GM23338 (cell line): ENCODE measurements around the gene IL12B. TPM values are rescaled to one million over a fixed set of nuclear protein-coding genes. Genes with fewer than 3 reads are reported as not detected.

Experiments
- ATAC-seq: fragments of 200-7000 bp; cut with Tn5 transposase; 3 replicates; pipeline ENCODE4 v1.9.1; 2020
- DNase-seq: peaks from one replicate; pipeline ENCODE4 v3.0.0-alpha.2; 2015; ENCODE audit warnings: low spot score
- H2AFZ ChIP-seq: fragments of 200-600 bp; sonication (generic); 2 replicates; pipeline ENCODE4 v1.8.0; 2016; ENCODE audit warnings: antibody characterized with exemption, mild to moderate bottlenecking, moderate library complexity
- H3F3A ChIP-seq: fragments of 200-600 bp; sonication (generic); replicated peaks from 2 replicates; pipeline ENCODE4 v1.8.0; 2017; ENCODE audit warnings: antibody characterized with exemption, mixed run types, low read depth
- H3K27ac ChIP-seq: fragments of 200-600 bp; sonication (generic); 2 replicates; pipeline ENCODE4 v1.6.1; 2016; ENCODE audit warnings: low read depth
- H3K27me3 ChIP-seq: fragments of 200-600 bp; sonication (generic); 2 replicates; pipeline ENCODE4 v1.8.0; 2016; ENCODE audit warnings: mild to moderate bottlenecking, mixed run types, moderate library complexity; ENCODE audit not compliant: insufficient read depth
- H3K36me3 ChIP-seq: fragments of 200-600 bp; sonication (generic); 2 replicates; pipeline ENCODE4 v1.8.0; 2016; ENCODE audit warnings: mild to moderate bottlenecking; ENCODE audit not compliant: insufficient read depth
- H3K4me1 ChIP-seq: fragments of 200-600 bp; sonication (generic); 2 replicates; pipeline ENCODE4 v1.8.0; 2016; ENCODE audit warnings: mild to moderate bottlenecking, moderate library complexity; ENCODE audit not compliant: insufficient read depth
- H3K4me2 ChIP-seq: fragments of 200-600 bp; sonication (generic); 2 replicates; pipeline ENCODE4 v1.7.1; 2017; ENCODE audit warnings: mixed run types
- H3K4me3 ChIP-seq: fragments of 200-600 bp; sonication (generic); 2 replicates; pipeline ENCODE4 v1.6.1; 2016; ENCODE audit warnings: mixed run types
- H3K79me2 ChIP-seq: fragments of 200-600 bp; sonication (generic); replicated peaks from 2 replicates; pipeline ENCODE4 v1.8.0; 2017; ENCODE audit warnings: mild to moderate bottlenecking; ENCODE audit not compliant: insufficient read depth
- H3K9me2 ChIP-seq: fragments of 200-600 bp; sonication (generic); 2 replicates; pipeline ENCODE4 v1.8.0; 2017; ENCODE audit not compliant: insufficient read depth
- H4K20me1 ChIP-seq: fragments of 200-600 bp; sonication (generic); replicated peaks from 2 replicates; pipeline ENCODE4 v1.8.0; 2017; ENCODE audit warnings: mild to moderate bottlenecking; ENCODE audit not compliant: insufficient read depth
- H3K27ac Mint-ChIP-seq: 2 replicates; pipeline ENCODE4 v1.8.0; 2020; ENCODE audit warnings: inconsistent platforms, mild to moderate bottlenecking, moderate library complexity, mixed read lengths
- H3K27me3 Mint-ChIP-seq: 3 replicates; pipeline ENCODE4 v1.8.0; 2022; ENCODE audit warnings: low read depth, mild to moderate bottlenecking, moderate library complexity, mixed read lengths, inconsistent platforms; ENCODE audit not compliant: insufficient read depth, poor library complexity
- H3K36me3 Mint-ChIP-seq: 3 replicates; pipeline ENCODE4 v1.8.0; 2021; ENCODE audit warnings: low read depth, mild to moderate bottlenecking, inconsistent platforms, moderate library complexity, mixed read lengths
- H3K4me1 Mint-ChIP-seq: 3 replicates; pipeline ENCODE4 v1.8.0; 2020; ENCODE audit warnings: mild to moderate bottlenecking, inconsistent platforms, mixed read lengths
- H3K4me3 Mint-ChIP-seq: 3 replicates; pipeline ENCODE4 v1.8.0; 2021; ENCODE audit warnings: moderate library complexity, mild to moderate bottlenecking, inconsistent platforms, mixed read lengths
- H3K9me3 Mint-ChIP-seq: 3 replicates; pipeline ENCODE4 v1.8.0; 2020; ENCODE audit warnings: moderate library complexity, mild to moderate bottlenecking, inconsistent platforms, mixed read lengths
- CREB1 ChIP-seq: fragments of 250-450 bp; sonication (Bioruptor Pico); IDR thresholded peaks from 2 replicates; pipeline ENCODE4 v1.5.0; 2020; ENCODE audit warnings: low read depth, mild to moderate bottlenecking, moderate library complexity
- CTCF ChIP-seq, 2 experiments: fragments of 200-600 bp in 1 of 2; sonication (generic) in 1 of 2; conservative IDR thresholded peaks; 2 replicates each; pipeline versions ENCODE4 v1.5.1 to v1.6.1; 2016 to 2017; ENCODE audit warnings: antibody characterized with exemption in 2 of 2, low read depth in 2 of 2, mild to moderate bottlenecking in 2 of 2, moderate library complexity in 1 of 2
- ETS1 ChIP-seq: IDR thresholded peaks from 2 replicates; pipeline ENCODE4 v1.6.1; 2016; ENCODE audit warnings: antibody characterized with exemption
- EZH2 ChIP-seq: fragments of 200-600 bp; sonication (generic); IDR thresholded peaks from one replicate; pipeline ENCODE4 v1.8.0; 2017; ENCODE audit warnings: antibody characterized with exemption, mild to moderate bottlenecking, low read depth; ENCODE audit not compliant: unreplicated experiment
- EZH2phosphoT487 ChIP-seq: fragments of 200-600 bp; sonication (generic); IDR thresholded peaks from one replicate; pipeline ENCODE4 v1.8.1; 2018; ENCODE audit warnings: antibody characterized with exemption; ENCODE audit not compliant: unreplicated experiment
- JUNB ChIP-seq: IDR thresholded peaks from one replicate; pipeline ENCODE4 v1.6.1; 2016; ENCODE audit warnings: antibody characterized with exemption; ENCODE audit not compliant: unreplicated experiment
- NANOG ChIP-seq: IDR thresholded peaks from 2 replicates; pipeline ENCODE4 v1.6.1; 2016; ENCODE audit warnings: antibody characterized with exemption, borderline replicate concordance
- POLR2AphosphoS5 ChIP-seq: IDR thresholded peaks from 2 replicates; pipeline ENCODE4 v1.6.1; 2016; ENCODE audit warnings: antibody characterized with exemption, low read depth
- STAT1 ChIP-seq: IDR thresholded peaks from one replicate; pipeline ENCODE4 v1.6.1; 2016; ENCODE audit warnings: antibody characterized with exemption; ENCODE audit not compliant: unreplicated experiment
- ZNF114 ChIP-seq: fragments of 250-450 bp; sonication (Bioruptor Pico); IDR thresholded peaks from 2 replicates; pipeline ENCODE4 v1.5.0; 2020; ENCODE audit warnings: mild to moderate bottlenecking, moderate library complexity
- ZNF331 ChIP-seq: fragments of 250-450 bp; sonication (Bioruptor Pico); IDR thresholded peaks from 2 replicates; pipeline ENCODE4 v1.5.0; 2020; ENCODE audit warnings: low read depth, mild to moderate bottlenecking, moderate library complexity
- ZNF462 ChIP-seq: fragments of 250-450 bp; sonication (Bioruptor Pico); IDR thresholded peaks from 2 replicates; pipeline ENCODE4 v1.5.0; 2020; ENCODE audit warnings: mild to moderate bottlenecking, moderate library complexity
- polyA plus RNA-seq: library from polyadenylated mRNA; unstranded; fragments of >200 nt; fragmentation: Nextera tagmentation; extraction: Ambion mirVana; gene quantifications from 2 replicates; pipeline ENCODE4 v1.2.1, GENCODE V29; 2016
- total RNA-seq: library from RNA; depleted of rRNA; stranded (reverse); fragments of >200 nt; shearing (Covaris generic); gene quantifications from 2 replicates; pipeline ENCODE4 v1.2.3, GENCODE V29; 2014
- TF ChIP-seq, protein P1 (sequence below): IDR thresholded peaks from one replicate; pipeline ENCODE4 v1.6.1; 2018; ENCODE audit warnings: antibody characterized with exemption; ENCODE audit not compliant: unreplicated experiment

IL12B gene
- total and polyA plus RNA-seq, 2 experiments from 2014 or later, result not detected

DNA sequence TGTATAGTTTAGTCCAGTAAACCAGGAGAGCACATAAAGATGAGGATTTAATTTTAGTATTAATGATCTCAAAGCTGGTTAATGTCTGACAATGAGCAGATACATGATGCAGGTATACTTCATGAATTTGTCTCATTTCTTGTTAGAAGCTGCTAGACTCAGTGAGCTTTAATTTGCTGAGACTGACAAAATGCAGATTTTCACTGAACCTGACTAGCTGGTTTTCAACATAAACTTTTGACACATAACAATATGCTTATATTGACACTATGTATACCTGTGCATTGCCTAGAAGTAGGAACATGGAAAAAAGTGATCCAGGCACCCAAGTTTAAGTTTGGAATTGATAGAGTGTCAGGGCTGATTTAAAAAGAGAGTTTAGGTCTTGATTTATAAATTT, 56.4 kb downstream of the IL12B start:
- Histone ChIP-seq H3K79me2 (no peaks in the 10 kb centered on the region), H3F3A (no peaks in the 10 kb centered on the region), H3K27me3 (no peaks in the 10 kb centered on the region), H2AFZ (no peak overlapping the region), H4K20me1 (no peaks in the 10 kb centered on the region), H3K4me3 (no peak overlapping the region), H3K9me2 (no peaks in the 10 kb centered on the region), H3K36me3 (peaks cover 13% of the 10 kb centered on the region; the same call in 1 of the 2 replicates), H3K27ac (no peak overlapping the region), H3K4me1 (no peaks in the 10 kb centered on the region; the same call in 1 of the 2 replicates), H3K4me2 (no peak overlapping the region)
- Mint-ChIP-seq H3K36me3 (peaks cover 58% of the 10 kb centered on the region; the same call in 2 of the 3 replicates), H3K4me3 (no peak overlapping the region), H3K4me1 (no peaks in the 10 kb centered on the region; the same call in 2 of the 3 replicates), H3K27ac (no peak overlapping the region), H3K9me3 (no peaks in the 10 kb centered on the region), H3K27me3 (no peaks in the 10 kb centered on the region)
- ATAC-seq (no peak), DNase-seq (no peak)
- TF ChIP-seq CTCF (conservative IDR thresholded peaks at IDR 0.05; ENCODE audit: low read depth in 2 of 2), result no peak
- no peak for TF ChIP-seq ZNF114
- TF ChIP-seq, protein P1, sequence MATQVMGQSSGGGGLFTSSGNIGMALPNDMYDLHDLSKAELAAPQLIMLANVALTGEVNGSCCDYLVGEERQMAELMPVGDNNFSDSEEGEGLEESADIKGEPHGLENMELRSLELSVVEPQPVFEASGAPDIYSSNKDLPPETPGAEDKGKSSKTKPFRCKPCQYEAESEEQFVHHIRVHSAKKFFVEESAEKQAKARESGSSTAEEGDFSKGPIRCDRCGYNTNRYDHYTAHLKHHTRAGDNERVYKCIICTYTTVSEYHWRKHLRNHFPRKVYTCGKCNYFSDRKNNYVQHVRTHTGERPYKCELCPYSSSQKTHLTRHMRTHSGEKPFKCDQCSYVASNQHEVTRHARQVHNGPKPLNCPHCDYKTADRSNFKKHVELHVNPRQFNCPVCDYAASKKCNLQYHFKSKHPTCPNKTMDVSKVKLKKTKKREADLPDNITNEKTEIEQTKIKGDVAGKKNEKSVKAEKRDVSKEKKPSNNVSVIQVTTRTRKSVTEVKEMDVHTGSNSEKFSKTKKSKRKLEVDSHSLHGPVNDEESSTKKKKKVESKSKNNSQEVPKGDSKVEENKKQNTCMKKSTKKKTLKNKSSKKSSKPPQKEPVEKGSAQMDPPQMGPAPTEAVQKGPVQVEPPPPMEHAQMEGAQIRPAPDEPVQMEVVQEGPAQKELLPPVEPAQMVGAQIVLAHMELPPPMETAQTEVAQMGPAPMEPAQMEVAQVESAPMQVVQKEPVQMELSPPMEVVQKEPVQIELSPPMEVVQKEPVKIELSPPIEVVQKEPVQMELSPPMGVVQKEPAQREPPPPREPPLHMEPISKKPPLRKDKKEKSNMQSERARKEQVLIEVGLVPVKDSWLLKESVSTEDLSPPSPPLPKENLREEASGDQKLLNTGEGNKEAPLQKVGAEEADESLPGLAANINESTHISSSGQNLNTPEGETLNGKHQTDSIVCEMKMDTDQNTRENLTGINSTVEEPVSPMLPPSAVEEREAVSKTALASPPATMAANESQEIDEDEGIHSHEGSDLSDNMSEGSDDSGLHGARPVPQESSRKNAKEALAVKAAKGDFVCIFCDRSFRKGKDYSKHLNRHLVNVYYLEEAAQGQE, result no peak
- TF ChIP-seq STAT1, result no peak
- TF ChIP-seq ZNF462 (CRISPR knock-in tag), result no peak
- TF ChIP-seq NANOG, result no peak
- TF ChIP-seq JUNB, result no peak
- no peak for TF ChIP-seq EZH2phosphoT487
- no peak for TF ChIP-seq POLR2AphosphoS5
- TF ChIP-seq CREB1, result no peak
- TF ChIP-seq ETS1, result no peak
- no peak for TF ChIP-seq EZH2
- TF ChIP-seq ZNF331 (CRISPR knock-in tag), result no peak
